GM12878 (cell line): ENCODE data around the gene MRTFA. TPM values are rescaled to one million over a fixed set of nuclear protein-coding genes. Genes with fewer than 3 reads are reported as not detected.

Source experiments
- ATAC-seq: fragments of 200-7000 bp; cut with Tn5 transposase; 3 replicates; pipeline ENCODE4 v1.9.1; 2020; ENCODE audit warnings: mild to moderate bottlenecking, moderate library complexity
- BruUV-seq: library from RNA; stranded (reverse); fragments of 400-500 nt; replicated peaks from 2 replicates; lab custom pipeline; 2021; lab: Mats Ljungman, UMichigan
- CTCF ChIA-PET: fragments of 300-600 bp; sonication (Branson Sonifier 250); formaldehyde crosslinking; extraction: SDS; loops from one replicate; lab custom pipeline; 2021; ENCODE audit warnings: inconsistent platforms; lab: Yijun Ruan, JAX
- POLR2A ChIA-PET: fragments of 350-600 bp; formaldehyde crosslinking; extraction: SDS; loops from one replicate; lab custom pipeline; 2021; ENCODE audit warnings: inconsistent platforms; lab: Charles Lee
- RAD21 ChIA-PET: fragments of 300-600 bp; sonication (Branson Sonifier 250); formaldehyde crosslinking; loops from one replicate; lab custom pipeline; 2023; ENCODE audit warnings: antibody characterized with exemption; ENCODE audit not compliant: unreplicated experiment; lab: Charles Lee
- SMC1A ChIA-PET: fragments of 300-600 bp; sonication (Branson Sonifier 250); formaldehyde crosslinking; loops from one replicate; lab custom pipeline; 2023; ENCODE audit not compliant: unreplicated experiment, uncharacterized antibody; lab: Charles Lee
- DNase-seq: peaks from one replicate; pipeline ENCODE4 v3.0.0-alpha.2; 2011; ENCODE audit warnings: low read depth, low spot score
- FAIRE-seq: peaks from 3 replicates; lab custom pipeline; 2011; peaks lifted over from hg19 to GRCh38; lab: Jason Lieb, UNC
- H2AFZ ChIP-seq: 2 replicates; pipeline ENCODE4 v1.6.0; 2011; ENCODE audit warnings: low read depth, low read length, control low read depth; ENCODE audit not compliant: control insufficient read depth
- H3K27ac ChIP-seq: 2 replicates; pipeline ENCODE4 v1.5.1; 2011; ENCODE audit warnings: control low read depth; ENCODE audit not compliant: control insufficient read depth, insufficient read depth
- H3K27me3 ChIP-seq, 2 experiments: replicated peaks in 1 of 2; 2 replicates each; pipeline versions ENCODE4 v1.6.0 to v1.6.1; 2011; ENCODE audit warnings: low read length in 1 of 2; ENCODE audit not compliant: control insufficient read depth in 2 of 2, insufficient read depth in 2 of 2
- H3K36me3 ChIP-seq, 2 experiments: 2 replicates each; pipeline ENCODE4 v1.5.1; 2011; ENCODE audit warnings: low read length in 1 of 2; ENCODE audit not compliant: control insufficient read depth in 2 of 2, insufficient read depth in 2 of 2
- H3K4me1 ChIP-seq: 2 replicates; pipeline ENCODE4 v1.6.1; 2011; ENCODE audit warnings: mild to moderate bottlenecking, low read length, moderate library complexity, mixed read lengths; ENCODE audit not compliant: control insufficient read depth, insufficient read depth
- H3K4me2 ChIP-seq: 2 replicates; pipeline ENCODE4 v1.6.0; 2011; ENCODE audit warnings: control low read depth; ENCODE audit not compliant: control insufficient read depth, insufficient read depth
- H3K4me3 ChIP-seq: fragments of 200-600 bp; sonication (generic); 2 replicates; pipeline ENCODE4 v1.5.1; 2016
- H3K79me2 ChIP-seq: 2 replicates; pipeline ENCODE4 v1.6.0; 2011; ENCODE audit warnings: low read length; ENCODE audit not compliant: control insufficient read depth, insufficient read depth
- H3K9ac ChIP-seq: 2 replicates; pipeline ENCODE4 v1.8.0; 2011; ENCODE audit warnings: low read length, control low read depth, mixed read lengths; ENCODE audit not compliant: control insufficient read depth, insufficient read depth
- H3K9me3 ChIP-seq: replicated peaks from 3 replicates; pipeline ENCODE4 v1.5.1; 2011; ENCODE audit warnings: mild to moderate bottlenecking, low read length; ENCODE audit not compliant: control insufficient read depth, insufficient read depth
- H4K20me1 ChIP-seq: 2 replicates; pipeline ENCODE4 v1.6.0; 2011; ENCODE audit not compliant: control insufficient read depth, insufficient read depth
- BCL11A ChIP-seq: IDR thresholded peaks from 2 replicates; pipeline ENCODE4 v1.6.1; 2011; ENCODE audit warnings: low read depth, low read length
- E2F8 ChIP-seq: fragments of 450-650 bp; IDR thresholded peaks from 2 replicates; pipeline ENCODE4 v1.6.1; 2018; ENCODE audit warnings: mild to moderate bottlenecking, low read depth, moderate library complexity; ENCODE audit not compliant: partially characterized antibody
- FOS ChIP-seq: IDR thresholded peaks from 3 replicates; pipeline ENCODE4 v1.6.1; 2011; ENCODE audit warnings: borderline replicate concordance; ENCODE audit not compliant: insufficient read length; ENCODE audit errors: extremely low read depth
- FOXM1 ChIP-seq: IDR thresholded peaks from 2 replicates; pipeline ENCODE4 v1.6.1; 2012; ENCODE audit warnings: low read depth, mild to moderate bottlenecking, inconsistent platforms, low read length, moderate library complexity
- HDGF ChIP-seq: fragments of 450-650 bp; IDR thresholded peaks from 2 replicates; pipeline ENCODE4 v1.6.1; 2016; ENCODE audit warnings: antibody characterized with exemption
- IKZF1 ChIP-seq: fragments of 450-650 bp; conservative IDR thresholded peaks from 2 replicates; pipeline ENCODE4 v1.6.1; 2017; ENCODE audit warnings: antibody characterized with exemption, mild to moderate bottlenecking
- IRF3 ChIP-seq: fragments of 450-650 bp; IDR thresholded peaks from 2 replicates; pipeline ENCODE4 v1.6.1; 2014; ENCODE audit warnings: mild to moderate bottlenecking
- JUNB ChIP-seq: IDR thresholded peaks from 2 replicates; pipeline ENCODE4 v1.6.1; 2016; ENCODE audit warnings: antibody characterized with exemption, mild to moderate bottlenecking
- KDM1A ChIP-seq: fragments of 200-600 bp; sonication (generic); IDR thresholded peaks from 2 replicates; pipeline ENCODE4 v1.6.1; 2016; ENCODE audit warnings: borderline replicate concordance
- MXI1 ChIP-seq: fragments of 150-350 bp; IDR thresholded peaks from 2 replicates; pipeline ENCODE4 v1.6.1; 2011; ENCODE audit warnings: low read depth, mild to moderate bottlenecking, inconsistent platforms, low read length, improper control_type of control experiment
- NBN ChIP-seq: fragments of 450-650 bp; IDR thresholded peaks from 2 replicates; pipeline ENCODE4 v1.6.1; 2016
- NFYA ChIP-seq: IDR thresholded peaks from 2 replicates; pipeline ENCODE4 v1.6.1; 2011; ENCODE audit warnings: low read depth, mild to moderate bottlenecking, low read length, improper control_type of control experiment, borderline replicate concordance
- PAX8 ChIP-seq: fragments of 450-650 bp; IDR thresholded peaks from 2 replicates; pipeline ENCODE4 v1.6.1; 2017; ENCODE audit warnings: mild to moderate bottlenecking, moderate library complexity
- PKNOX1 ChIP-seq: fragments of 450-650 bp; IDR thresholded peaks from 2 replicates; pipeline ENCODE4 v1.6.1; 2016; ENCODE audit warnings: mild to moderate bottlenecking
- RUNX3 ChIP-seq: IDR thresholded peaks from 2 replicates; pipeline ENCODE4 v1.6.1; 2012; ENCODE audit warnings: low read length, inconsistent platforms
- SMAD1 ChIP-seq: fragments of 450-650 bp; IDR thresholded peaks from 2 replicates; pipeline ENCODE4 v1.6.1; 2018; ENCODE audit warnings: mild to moderate bottlenecking, low read depth; ENCODE audit not compliant: partially characterized antibody
- SUPT20H ChIP-seq: IDR thresholded peaks from 2 replicates; pipeline ENCODE4 v1.6.1; 2011; ENCODE audit warnings: low read depth, mild to moderate bottlenecking, low read length, moderate library complexity, borderline replicate concordance; ENCODE audit not compliant: control insufficient read depth
- WRNIP1 ChIP-seq: IDR thresholded peaks from 2 replicates; pipeline ENCODE4 v1.6.1; 2011; ENCODE audit warnings: low read depth, low read length, improper control_type of control experiment, borderline replicate concordance
- ZNF384 ChIP-seq: IDR thresholded peaks from 2 replicates; pipeline ENCODE4 v1.6.1; 2012; ENCODE audit warnings: low read depth, mild to moderate bottlenecking, low read length, improper control_type of control experiment, borderline replicate concordance
- WGBS: methylation state at CpG from one replicate; pipeline ENCODE4 v1.1.6; 2016; ENCODE audit warnings: low lambda C conversion rate; ENCODE audit not compliant: insufficient replicate concordance, insufficient coverage; ENCODE audit errors: missing lambda C conversion rate; 5-methylcytosine and 5-hydroxymethylcytosine counted together
- in situ Hi-C: fragments of 300-500 bp; cut with MboI; formaldehyde crosslinking; loops from 9 replicates; pipeline ENCODE4 v1.14.3; 2018; ENCODE audit warnings: mixed read lengths
- intact Hi-C: fragments of 100-400 bp; cut with micrococcal nuclease; formaldehyde crosslinking; loops from one replicate; pipeline ENCODE4 v1.14.2; 2022; ENCODE audit not compliant: unreplicated experiment
- polyA plus RNA-seq, 11 experiments: library from polyadenylated mRNA; depleted of rRNA in 4 of 11; unstranded in 6 of 11; stranded (reverse) in 5 of 11; fragments of >200 nt; fragmentation: Nextera tagmentation in 4 of 11; fragmentation: Illumina TruSeq in 1 of 11; extraction: Ambion mirVana in 4 of 11; extraction: Trizol in 1 of 11; gene quantifications; 1 replicate in 1 of 11; 2 replicates in 10 of 11; pipeline versions ENCODE4 v1.2.1 to v1.2.3, GENCODE V29; 2011 to 2016; ENCODE audit warnings: inconsistent platforms in 2 of 11, missing spikeins in 2 of 11, low read depth in 1 of 11
- total RNA-seq, 4 experiments: library from RNA; depleted of rRNA in 3 of 4; stranded (reverse); fragments of >200 nt in 3 of 4; fragmentation: Illumina TruSeq in 1 of 4; extraction: Trizol in 1 of 4; gene quantifications; 2 replicates each; pipeline versions ENCODE4 v1.2.1 to v1.2.3, GENCODE V29; 2013 to 2021

The MRTFA gene
- total and polyA plus RNA-seq, 10 of the 15 experiments (the other 5 are each of a cell fraction or from before 2014, with no cell fraction given), result 2.0 to 63.9 (median 17.9) TPM

GRCh38 chr22:40419718-40420117 lies 216.8 kb downstream of the MRTFA start:
- POLR2A ChIA-PET, result no interaction called here
- Histone ChIP-seq H3K9me3 (no peaks in the 10 kb centered on the region), H3K27me3 (no peaks in the 10 kb centered on the region), H2AFZ (no peak overlapping the region), H3K4me3 (no peak overlapping the region), H4K20me1 (no peaks in the 10 kb centered on the region), H3K9ac (no peak overlapping the region), H3K79me2 (no peaks in the 10 kb centered on the region; the same call in 1 of the 2 replicates), H3K4me2 (no peak overlapping the region), H3K4me1 (peaks cover 20% of the 10 kb centered on the region), H3K27ac (no peak overlapping the region), H3K36me3 (peaks cover 32 to 68% of the 10 kb centered on the region in 2 experiments; a peak in 3 of 4 replicates)
- RAD21 ChIA-PET, result no interaction called here
- in situ Hi-C loops, result no loop called here
- intact Hi-C loops, result no loop called here
- WGBS, result 95% methylated on average over 8 of the region's 8 CpGs
- CTCF ChIA-PET, result interaction anchor here (1.3 kb wide), 1 partner anchor 17 kb away, joined by 4 read pairs; no protein-coding TSS in a partner anchor
- no TSS peak for BruUV-seq
- SMC1A ChIA-PET, result interaction anchor here (1.0 kb wide), 1 partner anchor 14 kb away, joined by 4 read pairs; no protein-coding TSS in a partner anchor
- TF ChIP-seq E2F8 (no peak), PAX8 (no peak), IKZF1 (no peak), RUNX3 (no peak), PKNOX1 (no peak), NFYA (no peak), KDM1A (no peak), FOS (no peak), MXI1 (no peak), SUPT20H (no peak), JUNB (no peak), BCL11A (no peak), IRF3 (no peak), WRNIP1 (no peak), SMAD1 (no peak), ZNF384 (no peak), NBN (no peak), FOXM1 (no peak), HDGF (no peak)
- no peak for FAIRE-seq
- no peak for DNase-seq
- ATAC-seq, result no peak
